Frontal cortex (tissue), 4 donors: ENCODE data around the gene HLA-G. TPM values are rescaled to one million over a fixed set of nuclear protein-coding genes. Genes with fewer than 3 reads are reported as not detected.
"Not testable (repeated sequence)": the region's sequence is repeated elsewhere in the genome, so short reads cannot be mapped to it uniquely, and the experiment has no call there.

ENCODE experiments used
- DNase-seq, 2 donors: peaks; one replicate each; pipeline ENCODE4 v3.0.0; 2012; ENCODE audit warnings: low spot score in 2 of 2
- FAIRE-seq: peaks from 2 replicates; lab custom pipeline; 2012; peaks lifted over from hg19 to GRCh38; lab: Jason Lieb, UNC
- small RNA-seq: library from RNA; depleted of rRNA; stranded (forward); fragments of <200 nt; gene quantifications from one replicate; pipeline ENCODE3, GENCODE V24; 2014
- total RNA-seq: library from RNA; depleted of rRNA; stranded (reverse); fragments of >200 nt; gene quantifications from one replicate; pipeline ENCODE4 v1.2.3, GENCODE V29; 2014
- donor health status: control.
- donor health status: control.
- donor health status: control.

HLA-G gene
- total RNA-seq, 1 donor from 2014 or later, result not detected

- FAIRE-seq (no peak), DNase-seq (no peak)
These were observed 36.6 kb downstream of the HLA-G start for GRCh38 chr6:29864037-29864810.

GRCh38 chr6:29865631-29866030 lies 38.0 kb downstream of the HLA-G start:
- no peak for FAIRE-seq
- no peak for DNase-seq

GRCh38 chr6:29870104-29870503 lies 42.5 kb downstream of the HLA-G start:
- DNase-seq, result no peak
- FAIRE-seq, result no peak

GRCh38 chr6:29872791-29873190 lies 45.2 kb downstream of the HLA-G start:
- FAIRE-seq (no peak), DNase-seq (no peak)

- FAIRE-seq (no peak), DNase-seq (no peak)
These were observed 47.6 kb downstream of the HLA-G start for GRCh38 chr6:29875257-29875656.

- not testable (repeated sequence) for DNase-seq, FAIRE-seq
These were observed 48.1 kb downstream of the HLA-G start for GRCh38 chr6:29875734-29876133.

Small RNAs within 50 kb of the gene (small RNA-seq; reads per million reads assigned to genes)
- not detected for gene MICG

Other genes with a start within 250 kb of the HLA-G start
- not detected for gene OR2H2, start 242.7 kb upstream of the HLA-G start, total RNA-seq
- gene GABBR1, start 194.6 kb upstream of the HLA-G start, total RNA-seq, result 72.2 TPM
- under 0.01 TPM for gene MOG, start 170.7 kb upstream of the HLA-G start, total RNA-seq
- not detected for gene ZFP57, start 146.7 kb upstream of the HLA-G start, total RNA-seq
- 0.82 TPM for gene HLA-F, start 104.4 kb upstream of the HLA-G start, total RNA-seq
- gene HLA-A, start 114.7 kb downstream of the HLA-G start, total RNA-seq, result 55.4 TPM
- gene POLR1H, start 233.4 kb downstream of the HLA-G start, total RNA-seq, result 15.5 TPM
- gene PPP1R11, start 239.4 kb downstream of the HLA-G start, total RNA-seq, result 17.1 TPM
- not detected for gene RNF39, start 247.9 kb downstream of the HLA-G start, total RNA-seq